MCF 10A (cell line): ENCODE measurements around the gene KCNAB3. TPM values are rescaled to one million over a fixed set of nuclear protein-coding genes. Genes with fewer than 3 reads are reported as not detected.

ENCODE experiments used
- BruUV-seq: library from RNA; stranded (reverse); fragments of 400-500 nt; replicated peaks from 2 replicates; lab custom pipeline; 2021; lab: Mats Ljungman, UMichigan
- CTCF ChIA-PET: fragments of 300-600 bp; sonication (Branson Sonifier 250); formaldehyde crosslinking; extraction: SDS; loops from one replicate; lab custom pipeline; 2021; ENCODE audit warnings: antibody characterized with exemption, inconsistent platforms; lab: Yijun Ruan, JAX
- POLR2A ChIA-PET: fragments of 300-600, 350-650 bp; sonication (Branson Sonifier 250); formaldehyde crosslinking; extraction: SDS; loops from one replicate; lab custom pipeline; 2020; ENCODE audit warnings: antibody characterized with exemption, inconsistent platforms; lab: Yijun Ruan, JAX
- DNase-seq: peaks from one replicate; pipeline ENCODE4 v3.0.0-alpha.2; 2018; ENCODE audit not compliant: unreplicated experiment
- H3K27ac Mint-ChIP-seq: one replicate; pipeline ENCODE4 v1.8.0; 2022; ENCODE audit warnings: mild to moderate bottlenecking, low read depth, mixed read lengths; ENCODE audit not compliant: unreplicated experiment
- H3K27me3 Mint-ChIP-seq: one replicate; pipeline ENCODE4 v1.8.0; 2022; ENCODE audit warnings: mixed read lengths; ENCODE audit not compliant: insufficient read depth, unreplicated experiment
- H3K36me3 Mint-ChIP-seq: one replicate; pipeline ENCODE4 v1.8.0; 2022; ENCODE audit warnings: mild to moderate bottlenecking, moderate library complexity, mixed read lengths; ENCODE audit not compliant: insufficient read depth, unreplicated experiment
- H3K4me1 Mint-ChIP-seq: one replicate; pipeline ENCODE4 v1.8.0; 2022; ENCODE audit warnings: mixed read lengths; ENCODE audit not compliant: insufficient read depth, unreplicated experiment
- H3K4me3 Mint-ChIP-seq: one replicate; pipeline ENCODE4 v1.8.0; 2022; ENCODE audit warnings: mild to moderate bottlenecking, moderate library complexity, mixed read lengths; ENCODE audit not compliant: unreplicated experiment
- H3K9me3 Mint-ChIP-seq: one replicate; pipeline ENCODE4 v1.8.0; 2022; ENCODE audit warnings: mixed read lengths; ENCODE audit not compliant: unreplicated experiment
- intact Hi-C: fragments of 100-400 bp; cut with micrococcal nuclease; formaldehyde crosslinking; loops from 2 replicates; pipeline ENCODE4 v1.14.1; 2022
- total RNA-seq: library from RNA; stranded (reverse); gene quantifications from 2 replicates; pipeline ENCODE4 v1.2.3, GENCODE V29; 2022
- TF ChIP-seq, protein P1 (sequence below): fragments of 200-600 bp; IDR thresholded peaks from one replicate; pipeline ENCODE4 v1.8.0; 2022; ENCODE audit warnings: antibody characterized with exemption, mild to moderate bottlenecking; ENCODE audit not compliant: unreplicated experiment

Gene KCNAB3
- total RNA-seq, 1 experiment from 2014 or later: 4.2 TPM

DNA sequence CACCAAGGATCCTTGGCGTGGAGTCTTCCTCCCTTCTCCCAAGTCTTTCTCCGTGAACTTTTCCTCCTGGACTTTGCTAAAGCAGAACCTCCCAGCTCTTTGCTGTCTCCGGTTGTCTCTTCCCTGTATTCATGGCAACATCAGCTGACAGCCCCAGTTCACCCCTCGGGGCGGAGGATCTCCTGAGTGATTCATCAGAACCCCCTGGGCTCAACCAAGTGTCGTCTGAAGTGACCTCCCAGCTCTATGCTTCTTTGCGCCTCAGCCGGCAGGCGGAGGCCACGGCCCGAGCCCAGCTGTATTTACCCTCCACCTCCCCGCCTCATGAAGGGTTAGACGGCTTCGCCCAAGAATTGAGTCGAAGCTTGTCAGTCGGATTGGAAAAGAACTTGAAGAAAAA lies 3.3 kb upstream of the KCNAB3 start:
- POLR2A ChIA-PET: interaction anchor here (0.6 to 4.0 kb wide), 34 partner anchors 7 to 375 kb away, joined by 3 to 103 read pairs (median 6); partner anchors contain the start of genes ALOXE3, AURKB, CHD3 and CYB5D1
- CTCF ChIA-PET: interaction anchor here (0.5 to 3.4 kb wide), 28 partner anchors 12 to 635 kb away, joined by 3 to 20 read pairs (median 4); partner anchors contain the start of gene CHD3
- peak overlapping the region; percentile 96 for H3K27ac Mint-ChIP-seq
- no peaks in the 10 kb centered on the region for H3K27me3 Mint-ChIP-seq
- no TSS peak for BruUV-seq
- peaks cover 22% of the 10 kb centered on the region for H3K4me1 Mint-ChIP-seq
- peak overlapping the region; percentile 95 for H3K4me3 Mint-ChIP-seq
- TF ChIP-seq, protein P1, sequence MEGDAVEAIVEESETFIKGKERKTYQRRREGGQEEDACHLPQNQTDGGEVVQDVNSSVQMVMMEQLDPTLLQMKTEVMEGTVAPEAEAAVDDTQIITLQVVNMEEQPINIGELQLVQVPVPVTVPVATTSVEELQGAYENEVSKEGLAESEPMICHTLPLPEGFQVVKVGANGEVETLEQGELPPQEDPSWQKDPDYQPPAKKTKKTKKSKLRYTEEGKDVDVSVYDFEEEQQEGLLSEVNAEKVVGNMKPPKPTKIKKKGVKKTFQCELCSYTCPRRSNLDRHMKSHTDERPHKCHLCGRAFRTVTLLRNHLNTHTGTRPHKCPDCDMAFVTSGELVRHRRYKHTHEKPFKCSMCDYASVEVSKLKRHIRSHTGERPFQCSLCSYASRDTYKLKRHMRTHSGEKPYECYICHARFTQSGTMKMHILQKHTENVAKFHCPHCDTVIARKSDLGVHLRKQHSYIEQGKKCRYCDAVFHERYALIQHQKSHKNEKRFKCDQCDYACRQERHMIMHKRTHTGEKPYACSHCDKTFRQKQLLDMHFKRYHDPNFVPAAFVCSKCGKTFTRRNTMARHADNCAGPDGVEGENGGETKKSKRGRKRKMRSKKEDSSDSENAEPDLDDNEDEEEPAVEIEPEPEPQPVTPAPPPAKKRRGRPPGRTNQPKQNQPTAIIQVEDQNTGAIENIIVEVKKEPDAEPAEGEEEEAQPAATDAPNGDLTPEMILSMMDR: peak; percentile 9
- no peaks in the 10 kb centered on the region for H3K9me3 Mint-ChIP-seq
- H3K36me3 Mint-ChIP-seq: peaks cover 32% of the 10 kb centered on the region
- intact Hi-C loops: loop anchor here (1.0 to 5.0 kb wide), 3 partner anchors 18 to 109 kb away; no protein-coding TSS in a partner anchor
- peak; percentile 53 for DNase-seq

GRCh38 chr17:7932483-7932891 lies 2.8 kb upstream of the KCNAB3 start:
- ChIA-PET CTCF (interaction anchor here (0.5 to 3.4 kb wide), 24 partner anchors 12 to 634 kb away, joined by 3 to 20 read pairs (median 4); partner anchors contain the start of gene CHD3), POLR2A (interaction anchor here (0.5 to 4.0 kb wide), 46 partner anchors 8 to 673 kb away, joined by 3 to 103 read pairs (median 4); partner anchors contain the start of genes ALOXE3, AURKB, CHD3 and CYB5D1)
- Mint-ChIP-seq H3K9me3 (no peaks in the 10 kb centered on the region), H3K36me3 (peaks cover 27% of the 10 kb centered on the region), H3K4me1 (peaks cover 22% of the 10 kb centered on the region), H3K27ac (peak overlapping the region; percentile 96), H3K4me3 (peak overlapping the region; percentile 95), H3K27me3 (no peaks in the 10 kb centered on the region)
- TF ChIP-seq, protein P1: no peak
- intact Hi-C loops: loop anchor here (1.0 to 5.0 kb wide), 3 partner anchors 17 to 110 kb away; no protein-coding TSS in a partner anchor
- BruUV-seq: TSS peak; percentile 60
- peak; percentile 34 for DNase-seq

DNA sequence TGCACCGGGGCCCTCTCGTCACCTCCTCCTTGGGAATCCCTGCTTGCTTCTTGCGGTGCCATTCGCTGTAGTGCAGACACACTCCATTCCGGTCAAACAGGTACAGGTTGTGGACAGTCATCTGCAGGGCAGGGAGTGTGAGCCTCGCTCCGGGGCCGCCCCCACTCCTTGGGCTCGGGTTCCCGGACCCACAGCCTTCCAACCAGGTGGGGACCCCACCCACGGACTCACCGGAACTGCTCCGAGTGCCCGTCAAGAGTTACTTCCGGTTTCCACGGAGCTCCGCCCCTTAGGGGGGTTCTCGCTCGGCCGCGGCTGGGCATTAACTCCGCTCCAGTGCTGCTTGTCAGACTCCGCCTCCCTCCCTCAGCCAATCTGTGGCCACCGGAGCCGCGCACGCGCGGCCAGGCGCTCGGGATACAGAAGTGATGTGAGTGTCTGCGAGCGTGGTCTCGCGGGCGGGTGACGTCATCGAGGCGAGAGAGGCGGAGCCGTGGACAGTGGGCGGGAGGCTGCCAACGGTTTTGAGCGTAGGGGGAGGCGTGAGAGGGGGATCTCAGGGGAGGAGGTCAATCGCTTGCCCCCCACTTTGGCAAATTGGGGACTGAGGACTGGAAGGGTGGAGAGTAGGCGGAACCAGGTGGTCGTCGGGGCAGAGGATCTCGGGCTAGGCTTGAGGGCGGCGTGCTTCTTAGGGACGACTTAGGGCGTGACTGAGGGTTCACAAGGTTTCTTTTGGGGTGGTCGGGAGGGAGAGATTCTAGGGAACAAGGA lies 2.2 kb upstream of the KCNAB3 start, which contains the start of the genes CNTROB and TRAPPC1:
TSS of gene CNTROB (plus strand) at position 498 of the 774 bp plus-strand sequence. CDS start 874 bp downstream, outside the sequence.
TSS of gene TRAPPC1 (minus strand) at position 238 of the 774 bp plus-strand sequence. CDS start at position 121, 117 bp downstream.
- ChIA-PET CTCF (interaction anchor here (0.6 to 3.4 kb wide), 15 partner anchors 13 to 281 kb away, joined by 3 to 20 read pairs (median 4); partner anchors contain the start of gene CHD3), POLR2A (interaction anchor here (0.5 to 4.0 kb wide), 45 partner anchors 9 to 672 kb away, joined by 3 to 103 read pairs (median 4); partner anchors contain the start of genes ALOXE3, AURKB, CHD3 and CYB5D1)
- peaks cover 21% of the 10 kb centered on the region for H3K36me3 Mint-ChIP-seq
- H3K27me3 Mint-ChIP-seq: no peaks in the 10 kb centered on the region
- H3K27ac Mint-ChIP-seq: peak within 1 kb of the TSS; percentile 96
- H3K9me3 Mint-ChIP-seq: no peaks in the 10 kb centered on the region
- DNase-seq: peak; percentile 98
- intact Hi-C loops: loop anchor here (1.0 to 5.0 kb wide), 3 partner anchors 17 to 110 kb away; no protein-coding TSS in a partner anchor
- no TSS peak for BruUV-seq
- H3K4me1 Mint-ChIP-seq: peaks cover 22% of the 10 kb centered on the region
- peak within 1 kb of the TSS; percentile 95 for H3K4me3 Mint-ChIP-seq
- TF ChIP-seq, protein P1: no peak
